G401.6 (cell line): ENCODE data around the gene ADCYAP1R1.

Experiments used
- FAIRE-seq: peaks from 2 replicates; lab custom pipeline; 2012; peaks lifted over from hg19 to GRCh38; lab: Jason Lieb, UNC

The ADCYAP1R1 gene

GRCh38 chr7:31087351-31087750, 35.2 kb downstream of the ADCYAP1R1 start:
- no peak for FAIRE-seq

GRCh38 chr7:31091924-31092434, 39.9 kb downstream of the ADCYAP1R1 start:
- FAIRE-seq = no peak

- FAIRE-seq = no peak
These were observed 40.5 kb downstream of the ADCYAP1R1 start for GRCh38 chr7:31092606-31093005.

GRCh38 chr7:31093282-31093681, 41.2 kb downstream of the ADCYAP1R1 start:
- FAIRE-seq = no peak

- no peak for FAIRE-seq
These were observed 42.2 kb downstream of the ADCYAP1R1 start for GRCh38 chr7:31094271-31094670.

- FAIRE-seq = no peak
These were observed 43.4 kb downstream of the ADCYAP1R1 start for GRCh38 chr7:31095286-31096197.

GRCh38 chr7:31096198-31096876, 44.2 kb downstream of the ADCYAP1R1 start:
- FAIRE-seq = no peak

- FAIRE-seq = no peak
These were observed 44.8 kb downstream of the ADCYAP1R1 start for GRCh38 chr7:31096877-31097258.

GRCh38 chr7:31098642-31099360, 46.7 kb downstream of the ADCYAP1R1 start:
- FAIRE-seq = no peak

- no peak for FAIRE-seq
These were observed 47.6 kb downstream of the ADCYAP1R1 start for GRCh38 chr7:31099451-31100444.

- no peak for FAIRE-seq
These were observed 48.3 kb downstream of the ADCYAP1R1 start for GRCh38 chr7:31100445-31100844.

GRCh38 chr7:31100871-31101270, 48.8 kb downstream of the ADCYAP1R1 start:
- FAIRE-seq = no peak

GRCh38 chr7:31101544-31101943, 49.4 kb downstream of the ADCYAP1R1 start:
- FAIRE-seq = no peak

GRCh38 chr7:31102151-31102972, 50.3 kb downstream of the ADCYAP1R1 start:
- no peak for FAIRE-seq

- FAIRE-seq = no peak
These were observed 51.1 kb downstream of the ADCYAP1R1 start for GRCh38 chr7:31102973-31103850.

GRCh38 chr7:31104361-31105255, 52.5 kb downstream of the ADCYAP1R1 start:
- FAIRE-seq = no peak

GRCh38 chr7:31105256-31105950, 53.3 kb downstream of the ADCYAP1R1 start:
- no peak for FAIRE-seq
